ENCODE results near the gene ALDH1A2. TPM values are rescaled to one million over a fixed set of nuclear protein-coding genes. Genes with fewer than 3 reads are reported as not detected.

ALDH1A2 gene
- polyA plus RNA-seq, 3 donors = 287 to 333 (median 325) TPM

- no peak for DNase-seq (ENCODE audit: low read depth in 3 of 3, low spot score in 2 of 3)
Measured at GRCh38 chr15:57947781-57948180, 117.7 kb downstream of the ALDH1A2 start.

- DNase-seq (ENCODE audit: low read depth in 3 of 3, low spot score in 2 of 3) = no peak
Measured at GRCh38 chr15:57947282-57947681, 118.2 kb downstream of the ALDH1A2 start.

GRCh38 chr15:57946491-57947048 lies 118.9 kb downstream of the ALDH1A2 start:
- no peak for DNase-seq (ENCODE audit: low read depth in 3 of 3, low spot score in 2 of 3)

DNA sequence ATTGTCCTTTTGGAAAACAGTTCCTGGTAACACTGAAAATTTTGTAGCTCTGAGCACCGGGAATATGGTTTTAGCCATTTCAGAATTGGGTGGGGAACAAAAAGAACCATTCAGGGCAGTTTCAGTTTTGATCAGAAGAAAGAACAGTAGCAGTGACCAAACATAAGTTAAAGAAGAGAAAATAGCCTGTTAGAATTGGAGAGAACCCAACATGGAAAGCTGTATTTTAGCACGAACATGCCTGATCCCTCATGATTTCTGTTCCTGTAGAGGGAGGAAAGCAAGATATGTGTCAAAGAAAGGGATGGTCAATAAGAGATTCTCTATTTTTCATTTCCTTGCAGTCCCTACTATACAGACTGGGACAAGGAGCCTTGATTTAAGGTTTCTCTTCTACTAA lies 119.9 kb downstream of the ALDH1A2 start:
- no peak for DNase-seq (ENCODE audit: low read depth in 3 of 3, low spot score in 2 of 3)

- DNase-seq (ENCODE audit: low read depth in 3 of 3, low spot score in 2 of 3) = no peak
Measured at GRCh38 chr15:57943754-57944420, 121.6 kb downstream of the ALDH1A2 start.

DNA sequence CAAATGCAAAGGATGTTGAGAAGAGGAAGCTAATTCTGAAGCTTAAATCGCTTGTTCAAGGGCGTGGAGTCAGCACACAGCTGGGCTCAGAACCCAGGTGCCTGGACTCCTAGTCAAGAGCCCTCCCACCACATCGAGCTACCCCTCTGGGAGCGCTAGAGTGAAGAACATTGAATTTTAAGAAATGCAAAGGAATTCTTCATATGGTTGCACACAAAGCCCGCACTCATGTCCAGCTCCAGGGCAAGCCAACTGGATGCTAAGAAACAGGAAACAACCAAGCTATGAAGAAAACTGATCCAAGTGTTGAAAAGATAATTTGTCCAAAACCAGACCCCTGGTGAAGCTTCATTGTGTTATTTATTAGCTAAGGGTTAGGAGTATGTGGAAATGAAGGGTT lies 122.3 kb downstream of the ALDH1A2 start:
- no peak for DNase-seq (ENCODE audit: low read depth in 3 of 3, low spot score in 2 of 3)

- no peak for DNase-seq (ENCODE audit: low read depth in 3 of 3, low spot score in 2 of 3)
Measured at GRCh38 chr15:57941816-57942215, 123.7 kb downstream of the ALDH1A2 start.

DNA sequence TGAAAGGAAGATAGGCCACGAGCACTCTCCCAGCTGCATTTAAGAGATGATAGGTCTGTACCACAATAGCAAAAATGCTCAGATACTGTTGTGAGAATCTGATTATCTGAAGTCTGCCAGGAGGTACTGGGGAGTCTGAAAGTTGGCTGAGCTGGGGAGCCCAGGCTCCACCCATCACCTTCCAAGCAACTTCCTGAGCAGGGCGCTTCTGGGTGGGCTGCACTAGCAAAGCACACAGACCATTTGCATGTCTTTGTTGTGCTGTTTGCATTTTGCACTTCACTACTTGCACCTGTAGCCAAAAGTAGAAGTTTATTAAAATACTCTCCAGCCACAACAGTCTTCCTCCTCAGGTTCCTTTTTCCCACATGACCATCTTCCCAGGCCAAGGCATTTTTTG lies 133.2 kb downstream of the ALDH1A2 start:
- DNase-seq (ENCODE audit: low read depth in 3 of 3, low spot score in 2 of 3) = no peak

GRCh38 chr15:57931570-57931969 lies 133.9 kb downstream of the ALDH1A2 start:
- no peak for DNase-seq (ENCODE audit: low read depth in 3 of 3, low spot score in 2 of 3)

DNA sequence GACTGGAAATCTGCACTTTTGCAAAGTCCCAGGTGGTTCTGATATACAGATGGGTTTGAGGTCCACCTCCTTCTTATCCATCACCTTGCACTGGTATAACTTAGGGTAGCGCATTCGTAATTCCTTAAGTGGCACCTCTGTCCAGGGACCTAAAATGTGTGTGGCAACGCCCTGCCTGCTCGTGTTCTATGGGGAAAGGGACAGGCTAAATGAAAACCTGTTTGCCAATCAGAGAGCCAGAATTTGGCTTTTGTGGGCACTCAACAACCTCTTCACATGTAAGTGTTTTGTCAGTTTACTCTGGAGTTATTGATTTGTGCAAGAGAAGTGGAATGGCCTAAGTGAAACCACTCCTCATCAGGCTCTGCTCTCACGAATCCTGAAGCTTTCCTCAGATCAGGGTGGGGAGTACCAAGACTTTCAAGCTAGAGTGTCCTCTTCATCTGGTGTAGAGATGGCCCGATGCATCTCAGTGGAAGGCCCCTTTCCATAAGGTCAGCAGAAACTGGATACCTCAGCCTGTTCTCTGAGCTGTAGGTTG lies 138.3 kb downstream of the ALDH1A2 start:
- DNase-seq (ENCODE audit: low read depth in 3 of 3, low spot score in 2 of 3) = no peak

GRCh38 chr15:57925650-57926049 lies 139.9 kb downstream of the ALDH1A2 start:
- DNase-seq (ENCODE audit: low read depth in 3 of 3, low spot score in 2 of 3) = no peak

- DNase-seq (ENCODE audit: low read depth in 3 of 3, low spot score in 2 of 3) = no peak
Measured at GRCh38 chr15:57924598-57924997, 140.9 kb downstream of the ALDH1A2 start.

DNA sequence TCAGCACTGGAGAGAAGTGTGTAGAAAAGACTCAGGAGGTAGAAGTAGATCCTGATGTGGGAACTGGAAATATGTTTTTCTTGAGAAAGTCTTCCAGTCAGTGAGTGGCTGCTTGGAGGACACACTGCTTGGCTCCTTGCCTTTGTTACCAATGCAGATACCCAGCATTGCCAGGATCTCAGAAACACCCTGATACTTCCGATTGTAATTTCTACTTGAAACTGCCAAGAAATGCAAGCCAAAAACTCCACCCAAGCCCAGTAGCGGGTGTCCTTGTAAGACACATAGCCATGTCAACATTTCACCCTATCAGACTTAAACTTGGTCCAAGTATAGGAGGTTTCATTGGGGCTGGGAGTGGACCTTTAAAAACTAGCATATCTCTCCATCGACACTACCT lies 141.8 kb downstream of the ALDH1A2 start:
- no peak for DNase-seq (ENCODE audit: low read depth in 3 of 3, low spot score in 2 of 3)

DNA sequence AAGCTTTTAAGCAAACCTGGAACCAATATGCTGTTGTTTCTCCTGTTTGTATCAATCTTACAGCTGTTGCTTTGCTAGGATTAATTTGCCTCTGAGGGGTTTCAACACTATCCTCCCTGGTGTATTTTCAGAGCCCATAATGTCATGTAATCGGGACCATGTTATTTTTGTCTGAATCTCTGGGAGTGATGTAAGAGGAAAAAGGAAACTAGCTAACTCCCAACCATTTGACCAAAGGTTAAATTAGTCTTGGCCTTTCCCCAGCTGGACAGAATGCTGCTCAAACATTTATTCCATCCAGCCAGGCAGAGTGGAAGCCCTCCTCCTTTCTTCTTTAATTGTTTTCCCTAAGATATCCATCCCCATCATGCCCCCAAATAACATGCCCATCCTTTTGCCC lies 142.2 kb downstream of the ALDH1A2 start:
- DNase-seq (ENCODE audit: low read depth in 3 of 3, low spot score in 2 of 3) = peak in 1 of 3 donors; percentile 64

DNA sequence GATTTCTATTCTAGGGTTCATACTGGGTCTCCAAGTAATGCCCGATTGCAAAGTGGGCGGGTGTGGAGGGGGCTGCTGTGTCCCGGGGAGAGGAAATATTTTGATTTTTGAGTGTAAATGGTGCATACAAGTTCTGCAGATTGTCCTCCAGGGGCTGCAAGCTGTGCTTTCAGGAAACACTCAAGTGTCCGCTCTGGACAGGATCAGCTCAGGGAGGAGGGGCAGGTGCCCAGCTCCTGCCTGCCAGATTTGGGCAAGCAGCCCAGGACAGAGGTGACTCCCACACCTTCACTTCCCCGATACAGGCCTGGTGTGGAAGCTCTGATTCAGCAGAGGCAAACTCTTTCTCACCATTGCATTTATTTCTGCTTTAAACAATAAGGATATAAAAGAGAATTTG lies 142.7 kb downstream of the ALDH1A2 start:
- no peak for DNase-seq (ENCODE audit: low read depth in 3 of 3, low spot score in 2 of 3)

DNA sequence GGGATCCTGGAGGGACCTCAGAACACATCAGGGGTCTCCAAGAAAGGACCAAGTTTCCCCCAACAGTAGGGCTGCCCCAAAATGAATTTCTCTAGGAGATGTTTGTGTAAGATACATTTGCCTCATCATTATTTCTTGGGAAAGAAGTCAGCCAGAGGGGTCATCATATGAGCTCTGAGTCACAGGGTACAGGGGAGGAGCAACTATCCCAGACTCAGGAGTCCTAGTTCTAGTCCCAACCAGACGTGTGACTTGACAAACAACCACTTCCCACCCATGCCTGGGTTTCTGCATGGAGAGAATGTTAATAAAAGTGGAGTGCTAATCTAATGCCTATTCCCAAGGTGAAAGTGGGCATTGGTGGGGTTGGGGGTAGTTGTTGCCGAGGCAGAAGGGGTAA lies 144.1 kb downstream of the ALDH1A2 start:
- no peak for DNase-seq (ENCODE audit: low read depth in 3 of 3, low spot score in 2 of 3)

DNA sequence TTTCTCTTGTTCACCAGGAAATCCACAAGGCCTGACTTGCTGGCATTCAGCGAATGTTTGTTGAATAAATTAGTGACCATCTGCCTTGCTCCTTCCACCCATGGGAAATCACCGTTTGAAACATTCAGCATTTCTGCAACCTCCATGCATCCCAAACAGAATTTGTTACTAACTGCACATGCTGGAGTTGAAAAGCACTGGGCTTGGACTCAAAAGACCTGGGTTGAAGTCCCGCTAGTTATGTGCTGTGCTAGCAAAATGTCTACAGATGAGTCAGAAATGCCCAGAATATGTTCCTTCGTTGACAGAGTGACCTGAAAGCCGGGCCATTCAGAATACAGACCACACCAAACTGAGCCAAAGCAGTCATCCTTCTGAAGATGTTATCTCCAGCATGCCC lies 144.6 kb downstream of the ALDH1A2 start:
- DNase-seq (ENCODE audit: low read depth in 3 of 3, low spot score in 2 of 3) = no peak

DNA sequence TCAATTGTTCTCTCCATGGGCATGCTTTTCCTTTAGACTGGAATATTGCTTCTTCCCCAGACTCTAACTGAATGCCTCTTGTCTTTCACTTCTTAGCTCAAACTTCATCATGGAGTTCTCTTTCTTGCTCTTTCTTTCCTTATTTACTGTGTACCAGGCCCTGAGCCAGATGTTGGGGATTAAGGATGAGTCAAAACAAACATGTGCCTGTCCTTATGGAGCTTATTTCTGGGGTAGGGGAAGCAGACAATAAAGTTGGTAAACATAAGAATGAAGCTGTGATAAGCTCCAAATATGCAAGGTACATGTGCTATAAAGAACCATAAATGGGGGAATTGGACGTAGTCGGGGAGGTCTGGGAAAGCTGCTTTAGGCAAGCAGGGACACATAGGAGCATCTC lies 145.8 kb downstream of the ALDH1A2 start:
- DNase-seq (ENCODE audit: low read depth in 3 of 3, low spot score in 2 of 3) = no peak

DNA sequence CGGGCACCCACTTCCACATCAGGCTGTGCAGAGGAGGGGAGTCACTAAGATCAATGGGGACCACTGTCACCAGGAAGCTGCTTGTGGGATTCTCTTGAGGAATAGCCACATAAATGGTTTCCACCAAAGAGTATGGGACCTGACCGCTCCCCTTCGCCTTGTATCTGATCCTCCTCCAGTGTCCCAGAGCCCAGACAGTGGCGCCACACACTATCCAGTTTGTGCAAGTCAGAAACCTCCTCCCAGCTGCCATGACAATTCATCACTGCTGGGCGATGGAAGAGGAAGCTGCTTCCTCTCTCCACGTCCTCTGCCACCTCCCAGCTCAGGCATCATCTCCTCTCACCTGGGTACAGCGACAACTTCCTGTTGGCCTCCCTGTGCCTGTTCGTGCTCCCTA lies 147.5 kb downstream of the ALDH1A2 start:
- no peak for DNase-seq (ENCODE audit: low read depth in 3 of 3, low spot score in 2 of 3)

DNA sequence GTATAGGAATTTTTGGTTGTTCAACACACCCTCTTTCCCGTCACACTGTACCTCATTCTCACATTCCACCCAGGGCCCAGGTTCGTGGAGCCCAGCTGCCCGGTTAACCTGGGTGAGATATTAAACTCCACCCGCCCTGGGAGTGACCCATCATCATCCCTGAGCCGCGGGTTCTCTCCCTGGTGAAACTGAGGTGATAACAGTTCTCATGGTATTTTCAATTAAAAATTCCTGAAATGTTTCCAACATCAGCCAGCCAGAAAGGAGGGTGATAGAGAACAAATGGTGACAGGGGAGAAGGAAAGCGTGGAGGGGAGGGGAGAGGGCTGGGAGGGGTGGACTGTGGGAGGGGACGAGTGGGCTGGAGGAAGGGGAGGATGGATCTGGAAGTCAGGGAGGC lies 148.8 kb downstream of the ALDH1A2 start:
- DNase-seq (ENCODE audit: low read depth in 3 of 3, low spot score in 2 of 3) = peak in 1 of 3 donors; percentile 36

DNA sequence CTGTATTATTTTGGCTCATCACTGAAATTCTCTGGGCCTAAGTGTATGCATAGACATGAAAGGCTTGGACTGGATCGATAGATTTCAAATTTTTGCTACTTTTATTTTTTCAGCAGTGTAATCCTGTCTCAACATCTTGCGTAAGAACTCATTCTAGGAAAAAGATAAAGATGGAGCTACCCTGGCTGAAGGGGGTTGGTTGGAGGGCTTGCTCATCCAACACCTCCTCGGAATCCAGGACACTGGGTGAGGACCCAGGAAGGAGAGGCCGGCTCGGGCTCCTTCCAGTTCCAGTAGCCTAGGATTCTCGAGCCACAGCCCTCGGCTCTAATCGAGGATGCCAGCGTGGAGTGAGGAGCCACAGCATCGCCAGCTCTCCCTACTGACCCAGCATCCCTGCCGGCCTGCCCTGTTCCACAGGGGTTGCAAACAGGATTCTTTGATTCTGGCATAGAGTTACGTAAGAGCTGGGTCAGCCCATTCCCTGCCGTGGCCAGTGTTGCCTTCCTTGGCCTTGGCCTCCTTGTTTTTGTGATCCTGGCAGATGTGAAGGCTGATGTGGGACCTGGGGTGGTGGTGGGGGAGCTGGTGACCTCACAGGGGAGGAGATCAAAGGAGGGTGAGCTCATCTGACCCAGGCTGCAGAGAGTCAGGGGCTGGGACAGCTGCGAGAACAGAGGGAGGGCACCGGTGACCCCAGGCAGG lies 149.5 kb downstream of the ALDH1A2 start:
- no peak for DNase-seq (ENCODE audit: low read depth in 3 of 3, low spot score in 2 of 3)

Data from right renal cortex interstitium (tissue), 3 donors.